HepG2 (cell line): ENCODE measurements around the gene UBQLN4. TPM values are rescaled to one million over a fixed set of nuclear protein-coding genes. Genes with fewer than 3 reads are reported as not detected.
A peak's percentile ranks its signal among the peaks of the same experiment; 100 is the strongest.

Experiments
- ASH2L ChIP-seq: fragments of 300-600, 200-600 bp; sonication (generic); IDR thresholded peaks from 2 replicates; pipeline ENCODE4 v1.7.0; 2017; ENCODE audit warnings: low read depth, mild to moderate bottlenecking, moderate library complexity, mixed read lengths, low read length; ENCODE audit not compliant: insufficient read length
- ATF1 ChIP-seq: IDR thresholded peaks from 2 replicates; pipeline ENCODE4 v1.6.1; 2016; ENCODE audit warnings: mild to moderate bottlenecking, control low read depth
- CHCHD3 ChIP-seq: sonication (generic); formaldehyde crosslinking; IDR thresholded peaks from 2 replicates; pipeline ENCODE4 v1.8.0; 2022; ENCODE audit warnings: mild to moderate bottlenecking, missing genetic modification reagents, moderate library complexity
- CHD4 ChIP-seq: fragments of 200-600 bp; sonication (generic); IDR thresholded peaks from 2 replicates; pipeline ENCODE4 v1.7.0; 2017; ENCODE audit warnings: mild to moderate bottlenecking, low read length, borderline replicate concordance
- CREM ChIP-seq, 2 experiments: sonication (generic) in 1 of 2; formaldehyde crosslinking in 1 of 2; IDR thresholded peaks; 2 replicates each; pipeline versions ENCODE4 v1.4.0 to v1.6.1; 2016 to 2020; ENCODE audit warnings: antibody characterized with exemption in 1 of 2, mild to moderate bottlenecking in 1 of 2, missing genetic modification reagents in 1 of 2
- DR1 ChIP-seq: sonication (generic); formaldehyde crosslinking; IDR thresholded peaks from 2 replicates; pipeline ENCODE4 v1.8.0; 2021; ENCODE audit warnings: mild to moderate bottlenecking, missing genetic modification reagents, inconsistent platforms
- ELF3 ChIP-seq: IDR thresholded peaks from 2 replicates; pipeline ENCODE4 v1.6.1; 2016; ENCODE audit warnings: missing genetic modification reagents, missing compliant biosample characterization
- GABPA ChIP-seq, 2 experiments: IDR thresholded peaks; 2 replicates each; pipeline ENCODE4 v1.6.1; 2011 to 2016; ENCODE audit warnings: low read depth in 2 of 2, low read length in 1 of 2, missing biosample characterization in 1 of 2, missing genetic modification characterization in 1 of 2
- GABPB1 ChIP-seq: IDR thresholded peaks from 2 replicates; pipeline ENCODE4 v1.6.1; 2016; ENCODE audit warnings: mild to moderate bottlenecking, missing genetic modification reagents, moderate library complexity, missing compliant biosample characterization
- KMT2A ChIP-seq: sonication (generic); formaldehyde crosslinking; IDR thresholded peaks from 2 replicates; pipeline ENCODE4 v1.4.0; 2020; ENCODE audit warnings: missing genetic modification reagents
- PITX1 ChIP-seq: sonication (generic); formaldehyde crosslinking; IDR thresholded peaks from 2 replicates; pipeline ENCODE4 v1.5.1; 2020; ENCODE audit warnings: mild to moderate bottlenecking, missing genetic modification reagents
- PLRG1 ChIP-seq: fragments of 450-650 bp; conservative IDR thresholded peaks from 2 replicates; pipeline ENCODE4 v1.6.1; 2016
- REL ChIP-seq: sonication (generic); formaldehyde crosslinking; conservative IDR thresholded peaks from 2 replicates; pipeline ENCODE4 v1.8.0; 2022; ENCODE audit warnings: mild to moderate bottlenecking, missing genetic modification reagents, moderate library complexity
- SMAD1 ChIP-seq: sonication (generic); formaldehyde crosslinking; IDR thresholded peaks from 2 replicates; pipeline ENCODE4 v1.4.0; 2020; ENCODE audit warnings: missing genetic modification reagents, low read depth, mild to moderate bottlenecking, borderline replicate concordance
- SMYD3 ChIP-seq: sonication (generic); formaldehyde crosslinking; IDR thresholded peaks from 2 replicates; pipeline ENCODE4 v1.8.1; 2023; ENCODE audit warnings: mild to moderate bottlenecking, missing genetic modification reagents
- SP4 ChIP-seq: sonication (generic); formaldehyde crosslinking; IDR thresholded peaks from 2 replicates; pipeline ENCODE4 v1.8.1; 2023; ENCODE audit warnings: mild to moderate bottlenecking, missing genetic modification reagents
- SRSF9 ChIP-seq: fragments of 200-400 bp; formaldehyde crosslinking; IDR thresholded peaks from 2 replicates; pipeline ENCODE4 v1.6.1; 2018; ENCODE audit warnings: borderline replicate concordance, mild to moderate bottlenecking, low read depth, low read length; ENCODE audit not compliant: insufficient read depth, poor library complexity, severe bottlenecking
- STAT6 ChIP-seq: sonication (generic); formaldehyde crosslinking; IDR thresholded peaks from 2 replicates; pipeline ENCODE4 v1.4.0; 2020; ENCODE audit warnings: missing genetic modification reagents, mild to moderate bottlenecking, borderline replicate concordance
- ZNF713 ChIP-seq: sonication (generic); formaldehyde crosslinking; IDR thresholded peaks from 2 replicates; pipeline ENCODE4 v1.4.0; 2020; ENCODE audit warnings: mild to moderate bottlenecking, missing genetic modification reagents
- polyA plus RNA-seq, 8 experiments: library from polyadenylated mRNA; depleted of rRNA in 3 of 8; stranded (reverse) in 7 of 8; unstranded in 1 of 8; fragments of >200 nt; fragmentation: Illumina TruSeq in 4 of 8; extraction: Trizol in 4 of 8; gene quantifications; 2 replicates each; pipeline versions ENCODE4 v1.2.1 to v1.2.3, GENCODE V29; 2011 to 2016; ENCODE audit warnings: low read depth in 4 of 8, missing spikeins in 1 of 8, mixed read lengths in 1 of 8; ENCODE audit not compliant: insufficient read depth in 1 of 8
- total RNA-seq, 5 experiments: library from RNA; depleted of rRNA; stranded (reverse); fragments of >200 nt; fragmentation: Illumina TruSeq; extraction: Trizol; gene quantifications; 2 replicates each; pipeline ENCODE4 v1.2.3, GENCODE V29; 2016; ENCODE audit warnings: low read depth in 1 of 5
- TF ChIP-seq, protein P1 (sequence below): sonication (generic); formaldehyde crosslinking; IDR thresholded peaks from 2 replicates; pipeline ENCODE4 v1.4.0; 2020; ENCODE audit warnings: missing genetic modification reagents

Gene UBQLN4
- total and polyA plus RNA-seq, 2 of the 13 experiments (the other 11 are each of a cell fraction or from before 2014, with no cell fraction given), result 31.5 to 39.8 TPM

DNA sequence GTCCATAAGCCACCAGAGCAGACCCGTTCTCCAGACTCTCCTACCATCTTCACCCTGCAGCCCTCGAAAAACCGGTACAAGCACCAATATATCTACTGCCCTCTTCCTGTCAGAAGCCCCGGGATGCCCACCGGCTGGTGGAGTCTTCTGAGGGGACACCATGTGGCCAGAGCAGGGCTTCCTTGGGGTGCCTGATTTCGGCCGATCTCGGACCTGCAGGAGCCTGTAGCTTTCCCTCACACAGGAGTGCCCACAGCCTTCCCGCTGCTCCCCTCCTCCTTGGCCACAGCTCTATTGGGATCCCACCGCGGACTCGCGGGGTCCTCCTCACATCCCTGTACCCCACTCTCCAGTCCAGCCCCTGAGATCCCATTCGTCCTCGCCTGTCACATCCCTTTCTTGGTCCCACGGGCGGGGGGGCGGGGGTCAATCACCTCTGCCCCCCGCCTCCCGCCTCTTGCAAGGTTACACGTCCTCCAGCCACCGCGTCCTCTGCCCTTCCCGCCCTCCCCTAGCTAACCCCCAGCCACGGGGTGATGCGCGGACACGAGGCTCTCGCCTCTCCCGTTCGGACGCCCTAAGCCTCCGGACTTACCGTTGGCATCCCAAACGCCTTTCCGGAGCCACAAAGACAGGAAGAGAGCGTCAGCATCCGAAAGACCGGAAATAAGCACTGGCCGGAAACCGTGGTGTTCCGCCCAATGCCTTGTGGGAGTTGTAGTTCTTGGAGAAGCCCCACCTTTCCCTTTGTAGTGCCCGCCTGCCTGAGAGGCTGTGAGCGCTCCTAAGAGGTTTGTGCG is 33.1 kb downstream of the UBQLN4 start, which contains the start of gene SSR2 (continued):
- TF ChIP-seq STAT6 (CRISPR knock-in tag) (0 out of 2 replicates have a peak, but pooled peaks have one; percentile 5), CHD4 (no peak), CHCHD3 (CRISPR knock-in tag) (0 out of 2 replicates have a peak, but pooled peaks have one; percentile 49), DR1 (CRISPR knock-in tag) (no peak), SRSF9 (no peak), KMT2A (CRISPR knock-in tag) (peak; percentile 69; the same call in 1 of the 2 replicates), SMYD3 (CRISPR knock-in tag) (no peak), SP4 (CRISPR knock-in tag) (0 out of 2 replicates have a peak, but pooled peaks have one; percentile 8), REL (CRISPR knock-in tag) (no peak), PITX1 (CRISPR knock-in tag) (peak; percentile 3; the same call in 1 of the 2 replicates), ATF1 (peak; percentile 67), SMAD1 (CRISPR knock-in tag) (no peak), GABPB1 (CRISPR knock-in tag) (peak; percentile 96), ZNF713 (CRISPR knock-in tag) (no peak), CREM (IDR thresholded peaks at IDR 0.05) (peak; percentile 95), CREM (CRISPR knock-in tag; IDR thresholded peaks at IDR 0.05) (no peak), ELF3 (CRISPR knock-in tag) (0 out of 2 replicates have a peak, but pooled peaks have one; percentile 56), PLRG1 (no peak), ASH2L (peak; percentile 50), GABPA (IDR thresholded peaks at IDR 0.05; ENCODE audit: low read depth, low read length) (peak; percentile 95), GABPA (CRISPR knock-in tag; IDR thresholded peaks at IDR 0.05; ENCODE audit: low read depth) (peak; percentile 99)
- TF ChIP-seq, protein P1, sequence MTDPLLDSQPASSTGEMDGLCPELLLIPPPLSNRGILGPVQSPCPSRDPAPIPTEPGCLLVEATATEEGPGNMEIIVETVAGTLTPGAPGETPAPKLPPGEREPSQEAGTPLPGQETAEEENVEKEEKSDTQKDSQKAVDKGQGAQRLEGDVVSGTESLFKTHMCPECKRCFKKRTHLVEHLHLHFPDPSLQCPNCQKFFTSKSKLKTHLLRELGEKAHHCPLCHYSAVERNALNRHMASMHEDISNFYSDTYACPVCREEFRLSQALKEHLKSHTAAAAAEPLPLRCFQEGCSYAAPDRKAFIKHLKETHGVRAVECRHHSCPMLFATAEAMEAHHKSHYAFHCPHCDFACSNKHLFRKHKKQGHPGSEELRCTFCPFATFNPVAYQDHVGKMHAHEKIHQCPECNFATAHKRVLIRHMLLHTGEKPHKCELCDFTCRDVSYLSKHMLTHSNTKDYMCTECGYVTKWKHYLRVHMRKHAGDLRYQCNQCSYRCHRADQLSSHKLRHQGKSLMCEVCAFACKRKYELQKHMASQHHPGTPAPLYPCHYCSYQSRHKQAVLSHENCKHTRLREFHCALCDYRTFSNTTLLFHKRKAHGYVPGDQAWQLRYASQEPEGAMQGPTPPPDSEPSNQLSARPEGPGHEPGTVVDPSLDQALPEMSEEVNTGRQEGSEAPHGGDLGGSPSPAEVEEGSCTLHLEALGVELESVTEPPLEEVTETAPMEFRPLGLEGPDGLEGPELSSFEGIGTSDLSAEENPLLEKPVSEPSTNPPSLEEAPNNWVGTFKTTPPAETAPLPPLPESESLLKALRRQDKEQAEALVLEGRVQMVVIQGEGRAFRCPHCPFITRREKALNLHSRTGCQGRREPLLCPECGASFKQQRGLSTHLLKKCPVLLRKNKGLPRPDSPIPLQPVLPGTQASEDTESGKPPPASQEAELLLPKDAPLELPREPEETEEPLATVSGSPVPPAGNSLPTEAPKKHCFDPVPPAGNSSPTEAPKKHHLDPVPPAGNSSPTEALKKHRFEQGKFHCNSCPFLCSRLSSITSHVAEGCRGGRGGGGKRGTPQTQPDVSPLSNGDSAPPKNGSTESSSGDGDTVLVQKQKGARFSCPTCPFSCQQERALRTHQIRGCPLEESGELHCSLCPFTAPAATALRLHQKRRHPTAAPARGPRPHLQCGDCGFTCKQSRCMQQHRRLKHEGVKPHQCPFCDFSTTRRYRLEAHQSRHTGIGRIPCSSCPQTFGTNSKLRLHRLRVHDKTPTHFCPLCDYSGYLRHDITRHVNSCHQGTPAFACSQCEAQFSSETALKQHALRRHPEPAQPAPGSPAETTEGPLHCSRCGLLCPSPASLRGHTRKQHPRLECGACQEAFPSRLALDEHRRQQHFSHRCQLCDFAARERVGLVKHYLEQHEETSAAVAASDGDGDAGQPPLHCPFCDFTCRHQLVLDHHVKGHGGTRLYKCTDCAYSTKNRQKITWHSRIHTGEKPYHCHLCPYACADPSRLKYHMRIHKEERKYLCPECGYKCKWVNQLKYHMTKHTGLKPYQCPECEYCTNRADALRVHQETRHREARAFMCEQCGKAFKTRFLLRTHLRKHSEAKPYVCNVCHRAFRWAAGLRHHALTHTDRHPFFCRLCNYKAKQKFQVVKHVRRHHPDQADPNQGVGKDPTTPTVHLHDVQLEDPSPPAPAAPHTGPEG, result no peak
